Measurements from ENCODE around the gene ZMYND11.

DNA sequence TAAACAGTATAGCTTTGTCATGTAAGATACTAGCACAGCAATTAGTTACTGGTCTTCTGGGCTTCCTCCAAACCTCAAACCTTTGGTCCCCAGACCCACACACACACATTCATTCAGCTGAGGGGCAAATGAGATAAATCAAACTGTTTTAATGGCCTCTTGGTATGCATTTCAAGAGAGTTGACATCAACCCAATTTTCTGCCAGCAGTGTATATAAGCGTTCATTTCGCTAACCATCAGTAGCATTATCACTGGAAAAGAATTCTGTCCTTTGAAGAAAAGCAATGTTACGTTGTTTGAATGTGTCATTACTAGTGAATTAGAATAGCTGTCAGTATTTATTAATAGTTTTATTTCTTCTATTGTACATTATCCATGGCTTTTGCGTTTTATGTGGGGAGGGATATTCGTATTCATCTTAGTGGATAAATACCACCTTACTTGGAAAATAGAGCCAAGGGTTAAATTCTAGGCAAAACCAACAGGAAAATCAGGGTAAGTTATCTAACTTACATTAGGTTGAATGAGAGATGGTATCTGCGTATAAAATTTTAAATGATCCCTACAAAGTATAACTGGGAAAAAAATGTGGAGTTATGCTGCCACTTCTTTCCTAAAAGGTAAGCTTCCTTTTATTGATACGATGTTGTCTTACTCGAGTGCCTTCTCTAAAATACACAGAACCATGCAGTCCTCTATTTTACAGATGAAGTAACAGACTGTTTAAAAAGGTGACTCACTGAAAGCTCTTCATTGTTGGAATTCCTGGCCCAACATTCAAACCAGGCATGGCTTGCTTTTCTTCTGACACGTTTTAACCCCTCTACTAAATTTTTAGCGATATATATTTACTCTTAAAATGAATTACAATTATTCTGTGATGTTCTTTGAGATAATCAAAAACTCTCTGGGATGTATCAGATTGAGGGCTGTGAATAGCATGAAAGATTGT is 2.0 kb upstream of the ZMYND11 start:
- TF ChIP-seq POLR2A (IDR thresholded peaks at IDR 0.05): no peak
- TF ChIP-seq, protein P1, sequence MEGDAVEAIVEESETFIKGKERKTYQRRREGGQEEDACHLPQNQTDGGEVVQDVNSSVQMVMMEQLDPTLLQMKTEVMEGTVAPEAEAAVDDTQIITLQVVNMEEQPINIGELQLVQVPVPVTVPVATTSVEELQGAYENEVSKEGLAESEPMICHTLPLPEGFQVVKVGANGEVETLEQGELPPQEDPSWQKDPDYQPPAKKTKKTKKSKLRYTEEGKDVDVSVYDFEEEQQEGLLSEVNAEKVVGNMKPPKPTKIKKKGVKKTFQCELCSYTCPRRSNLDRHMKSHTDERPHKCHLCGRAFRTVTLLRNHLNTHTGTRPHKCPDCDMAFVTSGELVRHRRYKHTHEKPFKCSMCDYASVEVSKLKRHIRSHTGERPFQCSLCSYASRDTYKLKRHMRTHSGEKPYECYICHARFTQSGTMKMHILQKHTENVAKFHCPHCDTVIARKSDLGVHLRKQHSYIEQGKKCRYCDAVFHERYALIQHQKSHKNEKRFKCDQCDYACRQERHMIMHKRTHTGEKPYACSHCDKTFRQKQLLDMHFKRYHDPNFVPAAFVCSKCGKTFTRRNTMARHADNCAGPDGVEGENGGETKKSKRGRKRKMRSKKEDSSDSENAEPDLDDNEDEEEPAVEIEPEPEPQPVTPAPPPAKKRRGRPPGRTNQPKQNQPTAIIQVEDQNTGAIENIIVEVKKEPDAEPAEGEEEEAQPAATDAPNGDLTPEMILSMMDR (IDR thresholded peaks at IDR 0.05 in 8 of 11, conservative IDR thresholded peaks at IDR 0.05 in 3 of 11): no peak
- no peak for TF ChIP-seq POLR2AphosphoS5 (IDR thresholded peaks at IDR 0.05)
